Aorta (tissue), 5 donors: ENCODE results near the gene CERK. TPM values are rescaled to one million over a fixed set of nuclear protein-coding genes. Genes with fewer than 3 reads are reported as not detected.
"Not testable (repeated sequence)": the region's sequence is repeated elsewhere in the genome, so short reads cannot be mapped to it uniquely, and the experiment has no call there.

ENCODE experiments used
- ATAC-seq: fragments of 200-7000 bp; cut with Tn5 transposase; one replicate; pipeline ENCODE4 v1.9.1; 2022; ENCODE audit warnings: moderate library complexity; ENCODE audit not compliant: low FRiP score
- DNase-seq, 2 donors: peaks; one replicate each; pipeline ENCODE4 v3.0.0-alpha.2; 2020
- H3K27ac ChIP-seq, 2 donors: one replicate each; pipeline ENCODE4 v1.5.1; 2013; ENCODE audit warnings: low read length in 2 of 2, mild to moderate bottlenecking in 2 of 2, moderate library complexity in 2 of 2, control low read depth in 1 of 2, inconsistent platforms in 1 of 2, low read depth in 1 of 2
- H3K27me3 ChIP-seq, 2 donors: one replicate each; pipeline ENCODE4 v1.6.1; 2013; ENCODE audit warnings: control low read depth in 1 of 2, low read length in 1 of 2, mild to moderate bottlenecking in 1 of 2, moderate library complexity in 1 of 2; ENCODE audit not compliant: insufficient read depth in 2 of 2, control insufficient read depth in 1 of 2
- H3K36me3 ChIP-seq, 2 donors: one replicate each; pipeline ENCODE4 v1.6.1; 2013; ENCODE audit warnings: control low read depth in 1 of 2, low read length in 1 of 2, mild to moderate bottlenecking in 1 of 2; ENCODE audit not compliant: insufficient read depth in 2 of 2, control insufficient read depth in 1 of 2
- H3K4me1 ChIP-seq, 2 donors: one replicate each; pipeline ENCODE4 v1.6.1; 2013; ENCODE audit warnings: low read length in 2 of 2, control low read depth in 1 of 2, mild to moderate bottlenecking in 1 of 2, moderate library complexity in 1 of 2; ENCODE audit not compliant: insufficient read depth in 2 of 2, control insufficient read depth in 1 of 2
- H3K4me3 ChIP-seq, 2 donors: one replicate each; pipeline ENCODE4 v1.5.1; 2013; ENCODE audit warnings: low read length in 2 of 2, control low read depth in 1 of 2, mild to moderate bottlenecking in 1 of 2
- H3K9me3 ChIP-seq: one replicate; pipeline ENCODE4 v1.6.1; 2013; ENCODE audit warnings: mild to moderate bottlenecking, low read length; ENCODE audit not compliant: control insufficient read depth
- WGBS, 2 donors: extraction: QIAGEN DNeasy Blood & Tissue Kit; methylation state at CpG; one replicate each; pipeline ENCODE4 v1.1.7; 2013; 5-methylcytosine and 5-hydroxymethylcytosine counted together
- intact Hi-C, 2 donors: fragments of 100-400 bp; cut with DNase I; formaldehyde crosslinking; loops; one replicate each; pipeline versions ENCODE4 v1.14.2 to v1.15.0; 2022
- polyA plus RNA-seq, 2 donors: library from polyadenylated mRNA; stranded (reverse); fragments of 200-250 nt; gene quantifications; one replicate each; pipeline ENCODE4 v1.2.3, GENCODE V29; 2013
- total RNA-seq, 2 donors: library from RNA; stranded (reverse); fragmentation: NEBNext Ultra II Directional; extraction: Animal tissue kit (Norgen Biotek cat#: 25700); gene quantifications; one replicate each; pipeline ENCODE4 v1.2.1, GENCODE V29; 2021
- donor health status: healthy with polysubstance abuse.
- donor health status: Bipolar disorder and iron deficiency.
- donor health status: DM: no; HTN: no; CAD: no.
- donor health status: DM: no; HTN: no; CAD: no.
- donor health status: DM: yes; HTN: yes; CAD: no.

Gene CERK
- total and polyA plus RNA-seq, 4 donors, result 20.6 to 41.6 (median 35.9) TPM

DNA sequence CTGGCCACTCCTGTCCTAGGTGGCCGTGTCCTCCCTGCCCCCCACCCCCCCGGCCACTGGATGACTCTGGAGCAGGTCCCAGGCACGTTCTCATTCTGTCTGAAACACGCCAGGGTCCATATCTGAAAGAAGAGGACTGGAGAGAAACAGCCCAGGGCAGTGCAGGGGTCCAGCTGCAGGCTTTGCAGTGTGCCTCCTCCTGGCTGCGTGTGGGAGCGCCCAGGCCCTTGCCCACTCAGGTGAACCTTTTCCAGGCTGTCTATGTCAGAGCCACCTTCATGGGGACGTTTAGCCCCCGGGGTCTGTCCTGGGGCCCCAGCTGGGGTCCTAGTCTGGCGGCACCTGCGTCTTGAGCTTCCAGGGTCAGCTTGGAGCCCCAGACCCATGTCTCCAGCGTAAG lies 102.3 kb downstream of the CERK start:
- ATAC-seq (no peak), DNase-seq (no peak)
- intact Hi-C loops, result no loop called here
- H3K27ac ChIP-seq, result no peak overlapping the region
- WGBS, 2 donors, result 64 to 68% methylated on average over 11 of the region's 11 CpGs
- no peaks in the 10 kb centered on the region for H3K27me3 ChIP-seq
- no peaks in the 10 kb centered on the region for H3K36me3 ChIP-seq
- no peaks in the 10 kb centered on the region for H3K4me1 ChIP-seq
- no peak overlapping the region for H3K4me3 ChIP-seq
- no peaks in the 10 kb centered on the region for H3K9me3 ChIP-seq

DNA sequence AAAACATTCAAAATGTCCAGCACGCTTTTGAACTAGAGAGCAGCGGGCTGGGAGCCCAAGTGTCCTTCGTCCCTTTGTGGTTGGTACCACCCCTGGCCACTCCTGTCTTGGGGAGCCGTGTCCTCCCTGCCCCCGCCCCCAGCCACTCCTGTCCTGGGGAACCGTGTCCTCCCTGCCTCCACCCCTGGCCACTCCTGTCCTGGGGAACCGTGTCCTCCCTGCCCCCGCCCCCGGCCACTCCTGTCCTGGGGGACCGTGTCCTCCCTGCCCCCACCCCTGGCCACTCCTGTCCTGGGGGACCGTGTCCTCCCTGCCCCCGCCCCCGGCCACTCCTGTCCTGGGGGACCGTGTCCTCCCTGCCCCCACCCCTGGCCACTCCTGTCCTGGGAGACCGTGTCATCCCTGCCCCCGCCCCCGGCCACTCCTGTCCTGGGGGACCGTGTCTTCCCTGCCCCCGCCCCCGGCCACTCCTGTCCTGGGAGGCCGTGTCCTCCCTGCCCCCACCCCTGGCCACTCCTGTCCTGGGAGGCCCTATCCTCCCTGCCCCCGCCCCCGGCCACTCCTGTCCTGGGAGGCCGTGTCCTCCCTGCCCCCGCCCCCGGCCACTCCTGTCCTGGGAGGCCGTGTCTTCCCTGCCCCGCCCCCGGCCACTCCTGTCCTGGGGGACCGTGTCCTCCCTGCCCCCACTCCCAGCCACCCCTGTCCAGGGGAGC lies 102.9 kb downstream of the CERK start:
- H3K36me3 ChIP-seq, H3K4me1 ChIP-seq, H3K9me3 ChIP-seq, ATAC-seq, H3K4me3 ChIP-seq, DNase-seq, H3K27ac ChIP-seq, intact Hi-C loops, H3K27me3 ChIP-seq: not testable (repeated sequence)
- WGBS, 2 donors, result 46 to 47% methylated on average over 24 to 28 of the region's 30 CpGs

Other genes with a start within 250 kb of the CERK start
- 1 to 10 TPM; 2.3 to 3.0 TPM for gene CELSR1, start 200.6 kb downstream of the CERK start, total RNA-seq
- under 1 TPM; 0.15 to 0.38 TPM for gene CELSR1, start 200.6 kb downstream of the CERK start, polyA plus RNA-seq
- 10 to 100 TPM; 15.6 to 37.1 TPM for gene GRAMD4, start 117.9 kb downstream of the CERK start, total RNA-seq
- 1 to 10 TPM; 5.5 to 6.8 TPM for gene GRAMD4, start 117.9 kb downstream of the CERK start, polyA plus RNA-seq
- gene TBC1D22A, start 24.4 kb upstream of the CERK start, total RNA-seq, result 10 to 100 TPM; 21.1 to 37.1 TPM
- 10 to 100 TPM; 10.8 to 14.7 TPM for gene TBC1D22A, start 24.4 kb upstream of the CERK start, polyA plus RNA-seq